ENCODE results near the gene MRPL9.
A peak's percentile ranks its signal among the peaks of the same experiment; 100 is the strongest.

MRPL9 gene

GRCh38 chr1:151762941-151763921 is at the start of gene MRPL9:
MRPL9 (minus strand) TSS chr1:151763496; CDS start chr1:151763479, 17 bp downstream.
- peak; percentile 99 for ATAC-seq
- peak; percentile 89 for DNase-seq

DNA sequence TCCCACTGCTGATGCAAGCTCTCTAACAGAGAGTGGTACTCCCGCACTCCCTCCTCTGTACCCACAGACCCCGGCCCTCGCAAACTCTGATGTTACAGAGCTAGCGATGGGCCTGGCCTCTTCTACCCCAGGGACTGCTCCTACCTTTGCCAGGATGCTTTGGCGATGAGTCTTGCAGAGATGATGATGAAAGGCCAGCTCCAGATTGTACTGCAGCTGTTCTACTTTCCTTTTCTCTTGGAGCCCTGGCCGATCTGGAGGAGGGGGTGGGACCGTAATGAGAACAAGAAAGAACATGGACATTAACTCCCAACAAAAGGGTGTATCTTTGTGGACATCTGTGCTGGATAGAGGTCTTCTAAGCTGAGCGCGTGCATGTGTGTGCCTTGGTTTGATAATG is 47.9 kb upstream of the MRPL9 start:
- no peak for ATAC-seq
- no peak for DNase-seq

DNA sequence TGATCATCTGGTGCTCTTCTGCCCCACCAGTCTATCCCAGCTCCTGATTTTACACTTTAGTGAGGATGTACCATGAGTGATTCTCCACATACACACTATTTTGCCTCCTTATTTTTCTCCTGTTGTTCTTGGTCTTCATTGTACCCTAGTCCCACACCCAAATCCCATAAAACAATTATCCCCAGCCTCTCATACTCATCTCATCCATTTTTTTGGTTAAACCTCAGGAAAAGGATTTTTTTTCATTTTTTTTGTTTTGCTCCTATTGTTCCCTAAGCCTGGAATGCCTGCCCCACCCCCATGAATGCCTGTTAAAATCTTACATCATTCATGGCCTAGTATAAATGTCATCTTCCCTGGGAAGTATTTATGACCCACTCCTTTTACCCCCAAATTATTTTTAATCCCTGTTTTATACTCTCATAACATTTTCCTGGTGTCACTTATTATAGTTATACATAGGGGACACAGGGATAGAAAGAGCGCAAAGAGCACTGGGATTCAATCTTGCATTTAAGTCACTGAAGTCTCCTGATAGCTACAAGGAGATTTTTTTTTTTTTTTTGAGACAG is 46.8 kb upstream of the MRPL9 start:
- no peak for DNase-seq
- ATAC-seq = no peak

DNA sequence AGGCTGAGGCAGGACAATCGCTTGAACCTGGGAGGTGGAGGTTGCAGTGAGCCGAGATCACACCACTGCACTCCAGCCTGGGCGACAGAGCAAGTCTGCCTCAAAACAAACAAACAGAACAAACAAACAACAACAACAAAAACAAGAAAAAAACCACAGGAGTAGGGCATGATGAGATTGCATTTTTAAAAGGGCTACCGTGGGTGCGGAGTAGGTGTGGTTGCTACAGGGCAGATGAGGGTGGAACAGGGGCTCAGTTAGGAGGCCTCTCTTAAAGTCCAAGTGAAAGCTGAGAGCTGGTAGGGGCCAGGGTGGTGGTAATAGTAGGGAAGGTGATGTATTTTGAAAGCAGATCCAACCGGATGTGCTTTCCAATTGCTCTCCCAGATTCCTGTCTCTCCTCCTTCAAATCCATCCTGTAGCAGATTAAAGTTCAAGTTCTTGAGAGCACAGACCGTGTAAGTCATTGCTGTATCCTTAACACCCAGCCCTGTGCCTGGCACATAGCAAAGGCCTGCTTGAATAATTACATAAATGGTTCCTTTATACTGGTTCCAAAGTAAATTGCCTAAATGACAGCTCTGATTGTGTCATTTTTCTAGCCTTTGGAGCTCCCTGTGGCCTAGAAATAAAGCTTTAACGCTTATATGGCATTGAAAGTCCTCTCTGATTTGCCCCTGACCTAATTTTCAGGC is 46.1 kb upstream of the MRPL9 start:
- ATAC-seq (no peak), DNase-seq (no peak)

DNA sequence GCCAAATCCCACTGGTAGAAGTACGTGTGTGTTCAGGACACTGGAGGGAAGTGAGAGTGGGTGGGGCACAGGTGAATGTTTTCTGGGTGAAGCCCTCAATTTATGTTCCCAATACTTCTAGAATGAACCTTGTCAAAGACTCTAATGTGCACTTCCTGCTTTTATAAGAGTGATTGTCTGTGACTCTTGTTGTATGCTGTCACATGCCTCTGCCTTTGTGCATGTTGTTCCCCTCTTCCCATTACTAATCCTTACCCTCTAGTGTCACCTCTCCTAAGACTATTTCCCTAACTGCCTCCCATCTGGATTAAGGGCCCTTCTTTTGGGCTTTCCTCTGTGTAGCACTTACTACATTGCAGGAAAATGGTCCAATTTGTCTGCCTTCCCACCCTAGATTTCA is 44.5 kb upstream of the MRPL9 start:
- DNase-seq = no peak
- ATAC-seq = no peak

- ATAC-seq (no peak), DNase-seq (no peak)
These were observed 43.8 kb upstream of the MRPL9 start for GRCh38 chr1:151807131-151807530.

GRCh38 chr1:151806170-151806569 is 42.9 kb upstream of the MRPL9 start:
- ATAC-seq (no peak), DNase-seq (no peak)

DNA sequence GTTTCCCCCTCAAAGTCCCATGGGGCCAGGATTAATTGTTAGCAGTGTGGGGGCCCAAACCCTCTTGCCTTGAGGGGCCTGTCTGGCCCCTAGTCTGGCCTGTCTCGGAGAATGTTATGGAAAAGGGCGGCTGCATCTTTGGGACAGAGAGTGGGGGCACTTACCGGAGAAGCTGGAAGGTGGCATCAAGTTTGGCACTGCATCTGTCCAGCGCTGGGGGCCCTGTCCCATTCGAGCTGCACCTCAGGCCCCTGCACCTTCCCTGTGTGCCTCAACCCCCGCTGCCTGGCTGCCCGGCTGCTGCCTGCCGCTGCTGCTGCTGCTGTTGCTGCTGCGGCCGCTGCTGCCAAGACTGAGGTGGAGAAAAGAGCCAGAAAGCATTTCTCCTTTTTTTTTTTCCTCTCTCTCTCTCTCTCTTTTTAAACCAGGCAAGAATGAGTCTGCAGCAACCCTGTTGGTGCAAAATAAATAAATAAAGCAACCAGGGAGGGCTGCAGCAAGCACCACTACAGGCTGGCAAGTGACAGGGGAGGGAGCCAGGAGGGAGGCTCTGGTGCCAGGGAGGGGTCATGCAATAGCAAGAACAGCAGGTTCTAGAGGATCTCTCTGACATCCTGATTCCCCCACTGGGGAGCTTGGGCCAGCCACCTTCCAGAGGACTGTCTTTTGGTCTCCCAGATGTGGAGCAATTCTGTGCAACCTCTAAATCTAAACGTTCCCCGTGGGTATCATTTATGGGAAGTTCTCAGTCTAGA is 41.9 kb upstream of the MRPL9 start, which contains the start of gene LINGO4:
LINGO4 (minus strand) TSS at position 354 of the 755 bp plus-strand sequence. CDS start 2,715 bp downstream, outside the sequence.
- ATAC-seq = no peak

DNA sequence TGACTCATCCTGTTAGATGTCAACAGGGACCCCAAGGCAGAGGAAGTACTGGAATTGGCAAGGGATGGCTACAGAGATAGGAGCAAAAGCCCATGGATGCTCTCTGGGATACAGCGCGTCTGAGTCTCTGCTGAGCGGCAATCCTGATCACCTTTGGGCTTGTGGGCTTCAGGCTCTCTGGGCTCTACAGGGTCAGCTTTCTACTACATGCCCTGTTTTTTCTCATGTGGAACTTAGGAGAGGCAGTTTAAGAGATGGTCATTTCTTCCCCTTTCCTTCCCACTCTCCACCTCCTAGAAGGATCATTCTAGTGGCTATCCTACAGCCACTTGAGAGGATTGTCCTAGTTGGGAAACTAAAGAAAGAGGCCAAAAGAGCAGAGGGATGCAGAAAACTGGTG is 40.6 kb upstream of the MRPL9 start:
- ATAC-seq (no peak), DNase-seq (no peak)

More for the DNA sequence above, 41.9 kb upstream of the MRPL9 start, which contains the start of gene LINGO4:
- no peak for DNase-seq

- ATAC-seq (no peak), DNase-seq (no peak)
These were observed 39.9 kb upstream of the MRPL9 start for GRCh38 chr1:151803164-151803563.

- no peak for ATAC-seq
- DNase-seq = no peak
These were observed 39.1 kb upstream of the MRPL9 start for GRCh38 chr1:151802372-151802771.

- no peak for DNase-seq
- ATAC-seq = no peak
These were observed 38.5 kb upstream of the MRPL9 start for GRCh38 chr1:151801846-151802245.

GRCh38 chr1:151801310-151801820 is 38.1 kb upstream of the MRPL9 start:
- ATAC-seq = no peak
- no peak for DNase-seq

- ATAC-seq (no peak), DNase-seq (no peak)
These were observed 37.5 kb upstream of the MRPL9 start for GRCh38 chr1:151800830-151801229.

DNA sequence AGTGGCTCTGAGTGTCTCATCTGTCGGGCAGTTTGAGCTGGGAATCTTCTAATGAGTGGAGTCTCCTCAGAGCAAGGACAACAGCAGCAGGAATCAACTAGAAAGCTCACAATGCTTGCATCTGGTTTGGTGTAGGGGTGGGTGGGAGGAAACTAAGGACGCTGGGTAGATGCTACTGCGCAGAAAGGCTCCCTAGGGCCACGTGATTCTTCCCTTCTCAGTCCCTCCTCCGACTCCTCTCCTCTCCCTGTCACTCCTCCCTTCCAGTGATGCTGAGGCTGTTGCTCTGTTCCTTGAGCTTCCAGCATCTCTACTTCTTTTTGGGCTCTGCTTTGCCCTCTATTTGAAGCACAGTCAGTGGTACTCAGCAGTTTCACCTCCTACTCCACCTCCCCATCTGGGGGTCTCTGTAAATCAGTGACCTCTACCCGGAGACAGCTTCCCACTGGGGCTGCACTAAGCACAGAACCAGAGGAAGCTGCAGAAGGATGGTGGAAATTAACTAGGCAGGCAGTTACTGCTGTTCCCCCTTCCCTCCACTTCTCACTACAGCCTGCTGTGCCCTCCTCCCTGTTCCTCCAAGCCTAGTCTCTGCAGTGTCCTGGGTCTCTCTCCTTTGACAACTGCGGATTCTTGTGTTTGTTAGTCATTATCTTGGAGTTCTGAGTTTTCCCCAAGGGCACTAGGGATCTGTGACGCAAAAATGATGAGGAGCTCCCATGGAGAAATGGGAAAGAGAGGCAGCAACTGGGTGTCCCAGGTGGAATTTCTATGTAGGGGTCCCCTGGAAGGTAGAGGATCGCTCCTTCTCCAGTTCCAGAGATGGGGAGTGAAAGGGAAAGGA is 36.1 kb upstream of the MRPL9 start:
- no peak for ATAC-seq
- DNase-seq = no peak

- ATAC-seq (no peak), DNase-seq (no peak)
These were observed 35.3 kb upstream of the MRPL9 start for GRCh38 chr1:151798571-151798970.

DNA sequence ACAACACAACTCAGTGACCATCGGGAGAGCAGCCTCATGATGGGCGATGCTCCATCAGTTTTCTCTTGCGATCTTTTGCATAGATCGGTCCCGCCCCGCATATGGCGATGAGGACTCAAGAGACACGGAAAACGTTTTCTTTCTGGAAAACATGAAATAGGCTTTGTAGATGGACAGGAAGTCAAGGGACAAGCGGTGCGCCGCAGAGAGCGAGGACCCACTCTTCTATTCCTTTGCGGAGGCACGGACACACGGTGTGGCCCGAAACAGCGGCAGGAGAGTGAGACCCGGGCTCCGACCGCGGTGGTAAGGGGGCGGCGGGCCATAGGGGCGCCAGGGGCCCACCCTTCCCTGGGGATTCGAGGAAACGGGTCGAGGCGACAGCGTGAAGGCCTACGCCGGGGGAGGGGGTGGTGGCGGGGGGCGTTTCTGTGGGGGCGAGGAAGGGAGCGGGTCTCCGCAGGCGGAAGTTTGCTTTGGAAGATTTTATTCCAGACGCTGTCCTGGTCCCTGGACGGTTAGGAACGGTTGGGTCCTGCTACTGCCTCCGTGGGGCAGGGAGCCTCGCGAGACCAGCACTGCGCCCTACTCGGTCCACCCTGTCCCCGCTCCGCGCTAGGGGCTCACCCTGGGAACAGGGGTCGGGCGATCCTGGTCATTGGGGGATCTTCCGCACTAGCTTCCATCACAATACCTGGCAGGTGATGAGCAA is 27.8 kb upstream of the MRPL9 start:
- DNase-seq (peak; percentile 21), ATAC-seq (no peak)

- ATAC-seq (peak; percentile 99), DNase-seq (peak; percentile 98)
These were observed 27.0 kb upstream of the MRPL9 start, which contains the start of gene TDRKH for GRCh38 chr1:151790071-151790939. TDRKH (minus strand) TSS chr1:151790500; CDS start chr1:151783022, 7,478 bp downstream.

GRCh38 chr1:151787689-151788088 is 24.4 kb upstream of the MRPL9 start:
- ATAC-seq (no peak), DNase-seq (no peak)

All from stimulated activated naive CD8-positive, alpha-beta T cell treated with anti-CD3 and anti-CD28 coated beads, Interleukin-15, Interleukin-2, amounts not matched to agents 100 U/mL and 50 U/mL, for 24 hours (primary cell).